ENCODE measurements around the gene GALNT14.

DNA sequence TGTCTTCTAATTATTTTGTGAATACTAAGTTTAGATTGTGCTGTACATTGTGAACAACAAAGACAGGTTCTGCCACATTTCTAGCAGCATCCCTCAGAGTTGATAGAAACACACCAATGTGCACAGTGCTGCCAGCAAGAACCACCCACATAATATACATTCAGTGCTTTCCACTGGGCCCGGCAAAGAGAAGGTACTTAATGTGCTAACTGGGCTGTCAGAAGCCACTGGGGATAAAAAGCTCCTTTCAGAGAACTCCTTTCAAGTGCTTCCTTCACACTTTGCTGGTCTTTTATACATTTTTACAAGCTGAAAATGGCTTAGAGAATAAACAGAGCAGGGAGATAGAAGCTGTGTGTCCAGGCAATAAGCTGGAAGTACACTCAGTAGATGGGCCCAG, 273.0 kb downstream of the GALNT14 start:
- TF ChIP-seq, protein P1, sequence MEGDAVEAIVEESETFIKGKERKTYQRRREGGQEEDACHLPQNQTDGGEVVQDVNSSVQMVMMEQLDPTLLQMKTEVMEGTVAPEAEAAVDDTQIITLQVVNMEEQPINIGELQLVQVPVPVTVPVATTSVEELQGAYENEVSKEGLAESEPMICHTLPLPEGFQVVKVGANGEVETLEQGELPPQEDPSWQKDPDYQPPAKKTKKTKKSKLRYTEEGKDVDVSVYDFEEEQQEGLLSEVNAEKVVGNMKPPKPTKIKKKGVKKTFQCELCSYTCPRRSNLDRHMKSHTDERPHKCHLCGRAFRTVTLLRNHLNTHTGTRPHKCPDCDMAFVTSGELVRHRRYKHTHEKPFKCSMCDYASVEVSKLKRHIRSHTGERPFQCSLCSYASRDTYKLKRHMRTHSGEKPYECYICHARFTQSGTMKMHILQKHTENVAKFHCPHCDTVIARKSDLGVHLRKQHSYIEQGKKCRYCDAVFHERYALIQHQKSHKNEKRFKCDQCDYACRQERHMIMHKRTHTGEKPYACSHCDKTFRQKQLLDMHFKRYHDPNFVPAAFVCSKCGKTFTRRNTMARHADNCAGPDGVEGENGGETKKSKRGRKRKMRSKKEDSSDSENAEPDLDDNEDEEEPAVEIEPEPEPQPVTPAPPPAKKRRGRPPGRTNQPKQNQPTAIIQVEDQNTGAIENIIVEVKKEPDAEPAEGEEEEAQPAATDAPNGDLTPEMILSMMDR (IDR thresholded peaks at IDR 0.05), result no peak
- TF ChIP-seq POLR2AphosphoS5 (IDR thresholded peaks at IDR 0.05), result no peak
- no peak for TF ChIP-seq POLR2A (IDR thresholded peaks at IDR 0.05)
